IMR-90 (cell line): ENCODE data around the gene HLA-DRB1. TPM values are rescaled to one million over a fixed set of nuclear protein-coding genes. Genes with fewer than 3 reads are reported as not detected.

Experiments
- ATAC-seq: fragments of 200-7000 bp; cut with Tn5 transposase; 2 replicates; pipeline ENCODE4 v1.9.1; 2020; ENCODE audit warnings: low read depth, mild to moderate bottlenecking, moderate library complexity
- BruUV-seq: library from RNA; stranded (reverse); fragments of 400-500 nt; replicated peaks from 2 replicates; lab custom pipeline; 2021; lab: Mats Ljungman, UMichigan
- CTCF ChIA-PET: fragments of 300-600 bp; formaldehyde crosslinking; extraction: SDS; loops from one replicate; lab custom pipeline; 2021; ENCODE audit warnings: antibody characterized with exemption; lab: Yijun Ruan, JAX
- POLR2A ChIA-PET: fragments of 300-600 bp; sonication (Branson Sonifier 250); formaldehyde crosslinking; loops from one replicate; lab custom pipeline; 2022; ENCODE audit warnings: antibody characterized with exemption; ENCODE audit not compliant: unreplicated experiment; lab: Charles Lee
- DNase-seq: peaks from one replicate; pipeline ENCODE4 v3.0.0; 2013
- H2AFZ ChIP-seq: replicated peaks from 2 replicates; pipeline ENCODE3; 2013; ENCODE audit warnings: low read length, mild to moderate bottlenecking; ENCODE audit not compliant: poor library complexity
- H2AK5ac ChIP-seq: 2 replicates; pipeline ENCODE4 v1.6.1; 2013; ENCODE audit warnings: low read depth, low read length, inconsistent platforms
- H2AK9ac ChIP-seq: replicated peaks from 2 replicates; pipeline ENCODE3; 2013; ENCODE audit warnings: mild to moderate bottlenecking, low read depth, low read length, moderate library complexity; ENCODE audit not compliant: poor library complexity
- H2BK120ac ChIP-seq: 2 replicates; pipeline ENCODE4 v1.6.1; 2013; ENCODE audit warnings: low read depth, low read length, inconsistent platforms
- H2BK15ac ChIP-seq: 3 replicates; pipeline ENCODE4 v1.6.1; 2013; ENCODE audit warnings: low read depth, low read length, inconsistent platforms
- H2BK20ac ChIP-seq: 2 replicates; pipeline ENCODE4 v1.6.1; 2013; ENCODE audit warnings: low read depth, mild to moderate bottlenecking, inconsistent platforms, low read length, moderate library complexity
- H2BK5ac ChIP-seq: 2 replicates; pipeline ENCODE4 v1.6.1; 2013; ENCODE audit warnings: mild to moderate bottlenecking, low read depth, low read length, inconsistent platforms; ENCODE audit not compliant: poor library complexity, severe bottlenecking
- H3K14ac ChIP-seq: replicated peaks from 2 replicates; pipeline ENCODE4 v1.6.1; 2013; ENCODE audit warnings: low read depth, low read length, inconsistent platforms
- H3K18ac ChIP-seq: 2 replicates; pipeline ENCODE4 v1.6.1; 2013; ENCODE audit warnings: low read depth, low read length, control low read depth
- H3K23ac ChIP-seq: 2 replicates; pipeline ENCODE4 v1.6.1; 2013; ENCODE audit warnings: low read depth, low read length, inconsistent platforms
- H3K27ac ChIP-seq: 2 replicates; pipeline ENCODE4 v1.5.1; 2013; ENCODE audit warnings: mild to moderate bottlenecking, control low read depth, low read length; ENCODE audit not compliant: insufficient read depth
- H3K27me3 ChIP-seq: 2 replicates; pipeline ENCODE4 v1.6.1; 2013; ENCODE audit warnings: low read length; ENCODE audit not compliant: control insufficient read depth, insufficient read depth
- H3K36me3 ChIP-seq: 2 replicates; pipeline ENCODE4 v1.6.1; 2013; ENCODE audit warnings: low read length, mixed read lengths; ENCODE audit not compliant: control insufficient read depth, insufficient read depth
- H3K4ac ChIP-seq: 2 replicates; pipeline ENCODE4 v1.6.1; 2013; ENCODE audit warnings: low read depth, low read length, inconsistent platforms
- H3K4me1 ChIP-seq: 2 replicates; pipeline ENCODE4 v1.6.1; 2013; ENCODE audit warnings: low read length, mixed read lengths; ENCODE audit not compliant: control insufficient read depth, insufficient read depth
- H3K4me2 ChIP-seq: 2 replicates; pipeline ENCODE4 v1.6.1; 2013; ENCODE audit warnings: low read depth, mild to moderate bottlenecking, control low read depth, low read length, moderate library complexity
- H3K4me3 ChIP-seq: 2 replicates; pipeline ENCODE4 v1.5.1; 2013; ENCODE audit warnings: low read depth, mild to moderate bottlenecking, control low read depth, low read length, moderate library complexity; ENCODE audit not compliant: insufficient read depth
- H3K56ac ChIP-seq: 2 replicates; pipeline ENCODE4 v1.6.1; 2013; ENCODE audit warnings: low read length, inconsistent platforms; ENCODE audit not compliant: insufficient read depth; ENCODE audit errors: extremely low read depth
- H3K79me1 ChIP-seq, 2 experiments: 2 replicates each; pipeline ENCODE4 v1.6.1; 2013; ENCODE audit warnings: low read length in 2 of 2, inconsistent platforms in 1 of 2, low read depth in 1 of 2
- H3K9ac ChIP-seq: 2 replicates; pipeline ENCODE4 v1.6.1; 2013; ENCODE audit warnings: low read depth, low read length, control low read depth
- H3K9me1 ChIP-seq: 2 replicates; pipeline ENCODE4 v1.6.1; 2013; ENCODE audit warnings: low read length, inconsistent platforms; ENCODE audit not compliant: insufficient read depth
- H3K9me3 ChIP-seq: 2 replicates; pipeline ENCODE4 v1.6.1; 2013; ENCODE audit warnings: low read length; ENCODE audit not compliant: control insufficient read depth, insufficient read depth
- H4K20me1 ChIP-seq: 2 replicates; pipeline ENCODE4 v1.6.1; 2013; ENCODE audit warnings: low read length, inconsistent platforms; ENCODE audit not compliant: insufficient read depth
- H4K5ac ChIP-seq: 2 replicates; pipeline ENCODE4 v1.6.1; 2013; ENCODE audit warnings: mild to moderate bottlenecking, low read depth, low read length, control low read depth
- H4K8ac ChIP-seq, 2 experiments: 2 replicates each; pipeline ENCODE4 v1.6.1; 2013; ENCODE audit warnings: low read depth in 2 of 2, low read length in 2 of 2, control low read depth in 1 of 2, inconsistent platforms in 1 of 2
- H4K91ac ChIP-seq: 2 replicates; pipeline ENCODE4 v1.6.1; 2013; ENCODE audit warnings: low read depth, low read length, inconsistent platforms; ENCODE audit not compliant: insufficient read depth
- ELK1 ChIP-seq: fragments of 150-350 bp; IDR thresholded peaks from 2 replicates; pipeline ENCODE4 v1.6.1; 2016; ENCODE audit warnings: low read depth, mild to moderate bottlenecking, low read length, moderate library complexity, borderline replicate concordance
- MAFK ChIP-seq: IDR thresholded peaks from 2 replicates; pipeline ENCODE4 v1.6.1; 2012; ENCODE audit warnings: low read depth, low read length, improper control_type of control experiment
- MAZ ChIP-seq: IDR thresholded peaks from 2 replicates; pipeline ENCODE4 v1.6.1; 2012; ENCODE audit warnings: low read depth, mild to moderate bottlenecking, low read length, improper control_type of control experiment, moderate library complexity, borderline replicate concordance
- POLR2A ChIP-seq: IDR thresholded peaks from 2 replicates; pipeline ENCODE4 v1.6.1; 2012; ENCODE audit warnings: mild to moderate bottlenecking, low read depth, low read length
- WGBS, 2 experiments: methylation state at CpG; one replicate each; pipeline versions ENCODE4 v1.1.5 to v1.1.7; 2013; ENCODE audit warnings: missing lambda C conversion rate in 2 of 2; ENCODE audit not compliant: insufficient read length in 1 of 2; ENCODE audit errors: extremely low coverage in 2 of 2; 5-methylcytosine and 5-hydroxymethylcytosine counted together
- dilution Hi-C: fragments of 300-500 bp; cut with HindIII; formaldehyde crosslinking; loops from one replicate; pipeline ENCODE4 v1.14.3; 2018; ENCODE audit warnings: low sequenced_read_pairs; ENCODE audit not compliant: unreplicated experiment
- in situ Hi-C: fragments of 300-500 bp; cut with MboI; formaldehyde crosslinking; loops from 3 replicates; pipeline ENCODE4 v1.14.3; 2019; ENCODE audit warnings: low sequenced_read_pairs, inconsistent platforms, mixed read lengths
- intact Hi-C: fragments of 100-400 bp; cut with micrococcal nuclease; formaldehyde crosslinking; loops from 2 replicates; pipeline ENCODE4 v1.10.0; 2022
- polyA plus RNA-seq, 3 experiments: library from polyadenylated mRNA; depleted of rRNA; stranded (reverse); fragments of >200 nt; gene quantifications; 2 replicates each; pipeline ENCODE4 v1.2.3, GENCODE V29; 2012; ENCODE audit warnings: low replicate concordance in 1 of 3
- total RNA-seq: library from RNA; depleted of rRNA; stranded (reverse); fragments of >200 nt; gene quantifications from 2 replicates; pipeline ENCODE4 v1.2.3, GENCODE V29; 2012

Gene HLA-DRB1
- total and polyA plus RNA-seq, 2 of the 4 experiments (the other 2 are of a cell fraction) = not detected

GRCh38 chr6:32581315-32582095, 8.1 kb downstream of the HLA-DRB1 start:
- Histone ChIP-seq H2AK9ac (no peak overlapping the region), H3K9me3 (no peaks in the 10 kb centered on the region), H2AFZ (no peak overlapping the region), H3K23ac (no peak overlapping the region), H4K5ac (no peak overlapping the region), H4K20me1 (no peaks in the 10 kb centered on the region), H3K4me1 (no peaks in the 10 kb centered on the region), H3K36me3 (no peaks in the 10 kb centered on the region), H3K18ac (no peak overlapping the region), H2BK5ac (no peak overlapping the region), H3K27ac (no peak overlapping the region), H2BK20ac (no peak overlapping the region), H4K91ac (no peak overlapping the region), H3K4me3 (no peak overlapping the region), H3K56ac (no peak overlapping the region), H3K14ac (no peak overlapping the region), H3K9me1 (no peaks in the 10 kb centered on the region), H3K79me1 (no peaks in the 10 kb centered on the region), H2BK15ac (no peak overlapping the region), H2BK120ac (no peak overlapping the region), H2AK5ac (no peak overlapping the region), H3K4me2 (no peak overlapping the region), H3K27me3 (no peaks in the 10 kb centered on the region), H3K4ac (no peak overlapping the region), H4K8ac (no peak overlapping the region), H3K9ac (no peak overlapping the region)
- DNase-seq (no peak), ATAC-seq (no peak)
- dilution Hi-C loops = no loop called here
- BruUV-seq = no TSS peak
- in situ Hi-C loops = loop anchor here (10.0 kb wide), 1 partner anchor 57 kb away; no protein-coding TSS in a partner anchor
- ChIA-PET POLR2A (no interaction called here), CTCF (no interaction called here)
- 20% methylated on average over 1 of the region's 8 CpGs; no CpG with 5 or more reads in 1 of the 2 experiments for WGBS, 2 experiments
- no peak for TF ChIP-seq MAFK
- no peak for TF ChIP-seq POLR2A
- TF ChIP-seq ELK1 = no peak
- TF ChIP-seq MAZ = no peak
- intact Hi-C loops = no loop called here
